Esophagus squamous epithelium (tissue), 5 donors: Measurements from ENCODE around the gene BICDL2. TPM values are rescaled to one million over a fixed set of nuclear protein-coding genes. Genes with fewer than 3 reads are reported as not detected.

Experiments
- DNase-seq: peaks from one replicate; lab custom pipeline; 2025; lab: John Stamatoyannopoulos, UW
- H3K27ac ChIP-seq, 4 donors: fragments of 200-600 bp; sonication (generic); one replicate each; pipeline ENCODE4 v1.5.1; 2016 to 2019; ENCODE audit warnings: mild to moderate bottlenecking in 1 of 4
- H3K27me3 ChIP-seq, 4 donors: fragments of 200-600 bp; sonication (generic); 1 replicate in 3 of 4; 2 replicates in 1 of 4; pipeline versions ENCODE4 v1.5.1 to v1.6.0; 2017 to 2021; ENCODE audit warnings: antibody characterized with exemption in 1 of 4
- H3K36me3 ChIP-seq, 3 donors: fragments of 200-600 bp; sonication (generic); one replicate each; pipeline ENCODE4 v1.5.1; 2016 to 2019
- H3K4me1 ChIP-seq, 3 donors: fragments of 200-600 bp; sonication (generic); one replicate each; pipeline ENCODE4 v1.5.1; 2017 to 2019
- H3K4me3 ChIP-seq, 4 donors: fragments of 200-600 bp; sonication (generic); 1 replicate in 3 of 4; 2 replicates in 1 of 4; pipeline ENCODE4 v1.5.1; 2016 to 2019; ENCODE audit warnings: mild to moderate bottlenecking in 2 of 4, moderate library complexity in 1 of 4
- H3K9me3 ChIP-seq, 3 donors: fragments of 200-600 bp; sonication (generic); one replicate each; pipeline ENCODE4 v1.5.1; 2016 to 2019
- CTCF ChIP-seq, 6 experiments: fragments of 450-650 bp in 4 of 6; fragments of 200-600 bp in 2 of 6; sonication (generic) in 2 of 6; IDR thresholded peaks; one replicate each; pipeline ENCODE4 v1.5.1; 2016 to 2019; ENCODE audit warnings: antibody characterized with exemption in 6 of 6, mild to moderate bottlenecking in 4 of 6, moderate library complexity in 4 of 6
- POLR2A ChIP-seq, 4 donors: fragments of 450-650 bp; IDR thresholded peaks; one replicate each; pipeline ENCODE4 v1.6.1; 2017; ENCODE audit warnings: antibody characterized with exemption in 4 of 4, mild to moderate bottlenecking in 4 of 4, moderate library complexity in 3 of 4
- WGBS, 2 donors: methylation state at CpG; one replicate each; pipeline ENCODE4 v1.1.5; 2018; 5-methylcytosine and 5-hydroxymethylcytosine counted together
- intact Hi-C: fragments of 100-400 bp; cut with DNase I; formaldehyde crosslinking; loops from one replicate; pipeline ENCODE4 v1.15.0; 2022
- total RNA-seq, 4 donors: library from RNA; depleted of rRNA; stranded (reverse); fragments of >200 nt; gene quantifications; one replicate each; pipeline ENCODE4 v1.1.0, GENCODE V29; 2016
- donor health status: DM: yes; HTN: yes; CAD: no.

The BICDL2 gene
- total RNA-seq, 4 donors from 2014 or later: 54.9 to 204 (median 96.4) TPM

- H3K27ac ChIP-seq: no peak overlapping the region
- TF ChIP-seq CTCF (IDR thresholded peaks at IDR 0.05) (no peak), POLR2A (IDR thresholded peaks at IDR 0.05) (no peak)
- intact Hi-C loops: no loop called here
- peaks cover 10 to 36% (median 24%) of the 10 kb centered on the region in 3 donors for H3K4me1 ChIP-seq
- peak overlapping the region in 1 of 4 donors; percentile 38 for H3K4me3 ChIP-seq
- WGBS, 2 donors: 35% methylated on average over 2 of the region's 4 CpGs; no CpG with 5 or more reads in 1 of the 2 donors
- H3K36me3 ChIP-seq: no peaks in the 10 kb centered on the region
- no peaks in the 10 kb centered on the region for H3K9me3 ChIP-seq
- DNase-seq: no peak
- H3K27me3 ChIP-seq: no peaks in the 10 kb centered on the region
These were observed 31.7 kb upstream of the BICDL2 start for GRCh38 chr16:3068487-3068886.

DNA sequence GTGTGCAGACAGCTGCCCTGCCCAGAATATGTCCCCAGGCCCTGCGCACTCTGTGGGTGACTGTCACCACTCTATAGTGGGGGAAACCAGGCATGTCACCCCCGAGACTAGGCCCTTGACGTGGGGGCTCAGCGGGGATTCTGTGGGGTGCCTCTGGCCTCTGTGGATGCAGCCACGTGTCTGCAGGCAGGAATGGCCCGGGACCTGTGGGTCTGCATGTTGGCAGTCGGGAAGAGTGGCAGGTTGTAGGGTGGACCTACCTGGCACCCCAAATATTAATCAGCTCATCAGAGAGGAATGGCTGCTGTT is 29.6 kb upstream of the BICDL2 start:
- intact Hi-C loops: no loop called here
- TF ChIP-seq CTCF (IDR thresholded peaks at IDR 0.05): no peak
- no peak for TF ChIP-seq POLR2A (IDR thresholded peaks at IDR 0.05)
- Histone ChIP-seq H3K36me3 (no peaks in the 10 kb centered on the region), H3K4me1 (peaks cover 10 to 31% (median 24%) of the 10 kb centered on the region in 3 donors), H3K27ac (peak overlapping the region in 3 of 4 donors; percentile 43 to 75 (median 47)), H3K9me3 (no peaks in the 10 kb centered on the region), H3K27me3 (no peaks in the 10 kb centered on the region), H3K4me3 (peak overlapping the region; percentile 7 to 58 (median 36))
- no peak for DNase-seq
- WGBS, 2 donors: 79 to 82% methylated on average over 6 of the region's 7 CpGs

DNA sequence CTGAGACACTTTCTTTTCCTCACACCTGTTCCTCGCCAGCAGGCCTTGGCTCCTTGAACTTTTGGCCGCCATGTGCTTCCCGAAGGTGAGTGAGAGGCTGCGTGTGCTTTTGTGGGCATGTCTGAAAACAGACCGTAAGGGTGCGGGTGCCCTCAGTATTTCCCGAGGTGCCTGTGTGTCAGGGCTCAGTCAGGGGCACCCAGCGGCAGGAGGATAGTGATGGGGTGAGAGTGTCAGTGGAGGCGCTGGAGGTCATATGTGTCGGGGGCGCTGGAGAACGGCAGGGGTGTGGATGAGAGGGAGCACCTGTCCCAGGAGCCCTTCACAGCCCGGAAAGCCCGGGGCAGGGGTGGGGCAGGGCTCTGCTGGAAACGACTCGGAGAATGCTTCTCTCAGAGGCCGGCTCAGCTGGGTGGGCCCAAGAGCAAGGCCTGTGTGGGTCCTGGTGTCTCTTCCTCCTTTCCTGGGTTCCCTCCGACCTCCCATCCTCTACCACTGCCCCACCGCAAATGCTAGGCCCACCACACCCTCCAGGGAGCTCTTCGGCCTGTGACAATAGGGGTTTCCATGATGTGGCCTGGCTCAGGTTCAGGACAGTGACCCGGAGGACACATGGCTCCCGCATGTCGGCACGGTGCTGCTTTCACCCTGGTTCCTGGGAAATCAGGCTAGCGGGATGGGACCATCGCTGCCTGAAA is 29.1 kb upstream of the BICDL2 start:
- 70 to 77% methylated on average over 11 to 16 of the region's 26 CpGs for WGBS, 2 donors
- H3K36me3 ChIP-seq: no peaks in the 10 kb centered on the region
- DNase-seq: no peak
- no peaks in the 10 kb centered on the region for H3K9me3 ChIP-seq
- peak overlapping the region; percentile 7 to 58 (median 36) for H3K4me3 ChIP-seq
- H3K27ac ChIP-seq: peak overlapping the region; percentile 43 to 75 (median 49)
- H3K27me3 ChIP-seq: no peaks in the 10 kb centered on the region
- TF ChIP-seq POLR2A (IDR thresholded peaks at IDR 0.05) (no peak), CTCF (IDR thresholded peaks at IDR 0.05) (no peak)
- peaks cover 10 to 30% (median 24%) of the 10 kb centered on the region in 3 donors for H3K4me1 ChIP-seq
- intact Hi-C loops: no loop called here

GRCh38 chr16:3065069-3065741 is 28.5 kb upstream of the BICDL2 start, which contains the start of gene IL32:
Gene IL32, plus strand, starts transcription at chr16:3065640. Its CDS starts 172 bp downstream, at chr16:3065812.
- intact Hi-C loops: no loop called here

More at GRCh38 chr16:3065069-3065741, 28.5 kb upstream of the BICDL2 start, which contains the start of gene IL32:
- DNase-seq: no peak
- Histone ChIP-seq H3K9me3 (no peaks in the 10 kb centered on the region), H3K27ac (peak within 1 kb of the TSS; percentile 43 to 75 (median 49)), H3K27me3 (no peaks in the 10 kb centered on the region), H3K4me1 (peaks cover 10 to 30% (median 24%) of the 10 kb centered on the region in 3 donors), H3K4me3 (peak within 1 kb of the TSS; percentile 7 to 58 (median 36)), H3K36me3 (no peaks in the 10 kb centered on the region)
- TF ChIP-seq POLR2A (IDR thresholded peaks at IDR 0.05) (peak in 1 of 4 donors; percentile 31), CTCF (IDR thresholded peaks at IDR 0.05) (no peak)
- 41 to 44% methylated on average over 6 to 11 of the region's 13 CpGs for WGBS, 2 donors
